Liver (tissue), 9 donors: ENCODE data around the gene TNS1. TPM values are rescaled to one million over a fixed set of nuclear protein-coding genes. Genes with fewer than 3 reads are reported as not detected.

ENCODE experiments used
- DNase-seq: peaks from one replicate; pipeline ENCODE4 v3.0.0-alpha.2; 2017; ENCODE audit warnings: low spot score
- H3K27ac ChIP-seq, 2 donors: one replicate each; pipeline ENCODE4 v1.7.0; 2013; ENCODE audit warnings: inconsistent platforms in 2 of 2, low read length in 2 of 2, control low read depth in 1 of 2, low read depth in 1 of 2, mild to moderate bottlenecking in 1 of 2
- H3K27me3 ChIP-seq, 4 donors: one replicate each; pipeline versions ENCODE4 v1.6.1 to v1.7.0; 2013; ENCODE audit warnings: low read length in 3 of 4, inconsistent platforms in 1 of 4, mild to moderate bottlenecking in 1 of 4, moderate library complexity in 1 of 4; ENCODE audit not compliant: control insufficient read depth in 4 of 4, insufficient read depth in 4 of 4
- H3K36me3 ChIP-seq, 4 donors: one replicate each; pipeline versions ENCODE4 v1.6.1 to v1.7.0; 2013; ENCODE audit warnings: low read length in 3 of 4, mild to moderate bottlenecking in 3 of 4, low read depth in 1 of 4, moderate library complexity in 1 of 4; ENCODE audit not compliant: control insufficient read depth in 4 of 4, insufficient read depth in 3 of 4
- H3K4me1 ChIP-seq, 4 donors: one replicate each; pipeline versions ENCODE4 v1.6.1 to v1.7.0; 2013; ENCODE audit warnings: low read length in 3 of 4, mild to moderate bottlenecking in 3 of 4, moderate library complexity in 1 of 4; ENCODE audit not compliant: control insufficient read depth in 4 of 4, insufficient read depth in 4 of 4
- H3K4me3 ChIP-seq, 3 donors: one replicate each; pipeline versions ENCODE4 v1.6.1 to v1.7.0; 2013; ENCODE audit warnings: low read length in 3 of 3, control low read depth in 1 of 3, low read depth in 1 of 3, mild to moderate bottlenecking in 1 of 3
- H3K9ac ChIP-seq, 2 donors: one replicate each; pipeline ENCODE4 v1.7.0; 2013; ENCODE audit warnings: low read length in 2 of 2, mild to moderate bottlenecking in 2 of 2, moderate library complexity in 2 of 2, control low read depth in 1 of 2, low read depth in 1 of 2
- H3K9me3 ChIP-seq, 4 donors: one replicate each; pipeline versions ENCODE4 v1.6.1 to v1.7.0; 2013; ENCODE audit warnings: low read length in 3 of 4; ENCODE audit not compliant: control insufficient read depth in 4 of 4
- EGR1 ChIP-seq, 2 donors: IDR thresholded peaks; 2 replicates each; pipeline ENCODE4 v1.6.1; 2016 to 2018; ENCODE audit warnings: antibody characterized with exemption in 2 of 2, low read depth in 2 of 2
- FOXA1 ChIP-seq: IDR thresholded peaks from 2 replicates; pipeline ENCODE4 v1.6.1; 2016; ENCODE audit warnings: antibody characterized with exemption
- GABPA ChIP-seq, 2 donors: IDR thresholded peaks in 1 of 2; conservative IDR thresholded peaks in 1 of 2; 2 replicates each; pipeline ENCODE4 v1.6.1; 2016; ENCODE audit warnings: antibody characterized with exemption in 2 of 2, mild to moderate bottlenecking in 1 of 2, moderate library complexity in 1 of 2
- HNF4A ChIP-seq, 2 donors: conservative IDR thresholded peaks; 2 replicates each; pipeline ENCODE4 v1.6.1; 2016; ENCODE audit warnings: antibody characterized with exemption in 2 of 2, mild to moderate bottlenecking in 2 of 2
- JUND ChIP-seq, 2 donors: IDR thresholded peaks; 2 replicates each; pipeline ENCODE4 v1.6.1; 2016; ENCODE audit warnings: antibody characterized with exemption in 2 of 2
- NR2F2 ChIP-seq: IDR thresholded peaks from 2 replicates; pipeline ENCODE4 v1.6.1; 2016; ENCODE audit warnings: antibody characterized with exemption
- RAD21 ChIP-seq, 2 donors: IDR thresholded peaks; 2 replicates each; pipeline ENCODE4 v1.6.1; 2016; ENCODE audit warnings: antibody characterized with exemption in 2 of 2, mild to moderate bottlenecking in 2 of 2
- RXRA ChIP-seq, 2 donors: IDR thresholded peaks; 2 replicates each; pipeline ENCODE4 v1.6.1; 2017 to 2018; ENCODE audit warnings: antibody characterized with exemption in 2 of 2, mild to moderate bottlenecking in 1 of 2
- SP1 ChIP-seq: IDR thresholded peaks from 2 replicates; pipeline ENCODE4 v1.6.1; 2018; ENCODE audit warnings: antibody characterized with exemption, mild to moderate bottlenecking
- TAF1 ChIP-seq: conservative IDR thresholded peaks from 2 replicates; pipeline ENCODE4 v1.6.1; 2016; ENCODE audit warnings: antibody characterized with exemption, mild to moderate bottlenecking
- YY1 ChIP-seq: IDR thresholded peaks from 2 replicates; pipeline ENCODE4 v1.6.1; 2016; ENCODE audit warnings: antibody characterized with exemption, mild to moderate bottlenecking
- WGBS: extraction: QIAGEN DNeasy Blood & Tissue Kit; methylation state at CpG from one replicate; pipeline ENCODE4 v1.1.7; 2013; 5-methylcytosine and 5-hydroxymethylcytosine counted together
- polyA plus RNA-seq, 2 donors: library from polyadenylated mRNA; stranded (reverse) in 1 of 2; unstranded in 1 of 2; fragments of 200-250 nt in 1 of 2; fragments of >200 nt in 1 of 2; fragmentation: Nextera tagmentation in 1 of 2; extraction: Ambion mirVana in 1 of 2; gene quantifications; one replicate each; pipeline versions ENCODE4 v1.2.1 to v1.2.3, GENCODE V29; 2013 to 2015
- total RNA-seq, 2 donors: library from RNA; depleted of rRNA; stranded (reverse); fragments of >200 nt; gene quantifications; one replicate each; pipeline ENCODE4 v1.2.3, GENCODE V29; 2014
- TF ChIP-seq, protein P1 (sequence below): IDR thresholded peaks from 2 replicates; pipeline ENCODE4 v1.6.1; 2016; ENCODE audit warnings: antibody characterized with exemption, mild to moderate bottlenecking
- TF ChIP-seq, protein P2 (sequence below): IDR thresholded peaks from 2 replicates; pipeline ENCODE4 v1.6.1; 2016; ENCODE audit warnings: antibody characterized with exemption
- TF ChIP-seq, protein P3 (sequence below): IDR thresholded peaks from 2 replicates; pipeline ENCODE4 v1.6.1; 2016; ENCODE audit warnings: antibody characterized with exemption
- TF ChIP-seq, protein P4 (sequence below): IDR thresholded peaks from 2 replicates; pipeline ENCODE4 v1.6.1; 2016; ENCODE audit warnings: antibody characterized with exemption
- donor health status: healthy.
- donor health status: healthy.
- donor health status: healthy.
- donor health status: healthy.
- donor health status: healthy.

TNS1 gene
- total and polyA plus RNA-seq, 4 donors, result 16.3 to 128 (median 57.3) TPM

DNA sequence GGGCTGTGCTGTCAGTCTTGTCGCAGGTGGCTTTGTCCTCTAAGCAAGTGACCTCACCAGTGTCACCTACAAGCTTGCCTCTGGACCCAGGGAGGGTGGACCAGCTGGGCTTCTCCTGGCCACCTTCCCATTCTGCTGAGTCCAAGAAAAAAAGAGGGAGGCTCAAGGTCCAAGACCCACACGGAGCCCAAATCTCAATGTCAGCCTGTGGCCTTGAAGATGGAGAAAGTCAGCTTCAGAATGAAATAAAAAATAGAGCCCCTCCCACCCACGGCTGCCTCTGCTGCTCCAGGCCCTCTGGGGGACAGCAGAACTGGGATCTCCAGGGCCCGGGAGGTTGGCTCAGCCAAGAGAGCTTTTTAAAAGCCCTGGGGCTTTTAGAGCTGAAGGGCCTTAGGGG, 145.9 kb downstream of the TNS1 start:
- Histone ChIP-seq H3K4me1 (peaks cover 0 to 3% (median 0%) of the 10 kb centered on the region in 4 donors), H3K27me3 (no peaks in the 10 kb centered on the region), H3K36me3 (peaks cover 12 to 65% (median 38%) of the 10 kb centered on the region in 4 donors), H3K9me3 (no peaks in the 10 kb centered on the region), H3K4me3 (no peak overlapping the region), H3K9ac (no peak overlapping the region), H3K27ac (no peak overlapping the region)
- TF ChIP-seq, protein P1, sequence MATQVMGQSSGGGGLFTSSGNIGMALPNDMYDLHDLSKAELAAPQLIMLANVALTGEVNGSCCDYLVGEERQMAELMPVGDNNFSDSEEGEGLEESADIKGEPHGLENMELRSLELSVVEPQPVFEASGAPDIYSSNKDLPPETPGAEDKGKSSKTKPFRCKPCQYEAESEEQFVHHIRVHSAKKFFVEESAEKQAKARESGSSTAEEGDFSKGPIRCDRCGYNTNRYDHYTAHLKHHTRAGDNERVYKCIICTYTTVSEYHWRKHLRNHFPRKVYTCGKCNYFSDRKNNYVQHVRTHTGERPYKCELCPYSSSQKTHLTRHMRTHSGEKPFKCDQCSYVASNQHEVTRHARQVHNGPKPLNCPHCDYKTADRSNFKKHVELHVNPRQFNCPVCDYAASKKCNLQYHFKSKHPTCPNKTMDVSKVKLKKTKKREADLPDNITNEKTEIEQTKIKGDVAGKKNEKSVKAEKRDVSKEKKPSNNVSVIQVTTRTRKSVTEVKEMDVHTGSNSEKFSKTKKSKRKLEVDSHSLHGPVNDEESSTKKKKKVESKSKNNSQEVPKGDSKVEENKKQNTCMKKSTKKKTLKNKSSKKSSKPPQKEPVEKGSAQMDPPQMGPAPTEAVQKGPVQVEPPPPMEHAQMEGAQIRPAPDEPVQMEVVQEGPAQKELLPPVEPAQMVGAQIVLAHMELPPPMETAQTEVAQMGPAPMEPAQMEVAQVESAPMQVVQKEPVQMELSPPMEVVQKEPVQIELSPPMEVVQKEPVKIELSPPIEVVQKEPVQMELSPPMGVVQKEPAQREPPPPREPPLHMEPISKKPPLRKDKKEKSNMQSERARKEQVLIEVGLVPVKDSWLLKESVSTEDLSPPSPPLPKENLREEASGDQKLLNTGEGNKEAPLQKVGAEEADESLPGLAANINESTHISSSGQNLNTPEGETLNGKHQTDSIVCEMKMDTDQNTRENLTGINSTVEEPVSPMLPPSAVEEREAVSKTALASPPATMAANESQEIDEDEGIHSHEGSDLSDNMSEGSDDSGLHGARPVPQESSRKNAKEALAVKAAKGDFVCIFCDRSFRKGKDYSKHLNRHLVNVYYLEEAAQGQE, result no peak
- no peak for TF ChIP-seq TAF1
- TF ChIP-seq, protein P2, sequence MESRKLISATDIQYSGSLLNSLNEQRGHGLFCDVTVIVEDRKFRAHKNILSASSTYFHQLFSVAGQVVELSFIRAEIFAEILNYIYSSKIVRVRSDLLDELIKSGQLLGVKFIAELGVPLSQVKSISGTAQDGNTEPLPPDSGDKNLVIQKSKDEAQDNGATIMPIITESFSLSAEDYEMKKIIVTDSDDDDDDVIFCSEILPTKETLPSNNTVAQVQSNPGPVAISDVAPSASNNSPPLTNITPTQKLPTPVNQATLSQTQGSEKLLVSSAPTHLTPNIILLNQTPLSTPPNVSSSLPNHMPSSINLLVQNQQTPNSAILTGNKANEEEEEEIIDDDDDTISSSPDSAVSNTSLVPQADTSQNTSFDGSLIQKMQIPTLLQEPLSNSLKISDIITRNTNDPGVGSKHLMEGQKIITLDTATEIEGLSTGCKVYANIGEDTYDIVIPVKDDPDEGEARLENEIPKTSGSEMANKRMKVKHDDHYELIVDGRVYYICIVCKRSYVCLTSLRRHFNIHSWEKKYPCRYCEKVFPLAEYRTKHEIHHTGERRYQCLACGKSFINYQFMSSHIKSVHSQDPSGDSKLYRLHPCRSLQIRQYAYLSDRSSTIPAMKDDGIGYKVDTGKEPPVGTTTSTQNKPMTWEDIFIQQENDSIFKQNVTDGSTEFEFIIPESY, result no peak
- no peak for TF ChIP-seq YY1
- no peak for TF ChIP-seq EGR1 (IDR thresholded peaks at IDR 0.05; ENCODE audit: low read depth in 2 of 2)
- no peak for TF ChIP-seq NR2F2
- TF ChIP-seq, protein P3, sequence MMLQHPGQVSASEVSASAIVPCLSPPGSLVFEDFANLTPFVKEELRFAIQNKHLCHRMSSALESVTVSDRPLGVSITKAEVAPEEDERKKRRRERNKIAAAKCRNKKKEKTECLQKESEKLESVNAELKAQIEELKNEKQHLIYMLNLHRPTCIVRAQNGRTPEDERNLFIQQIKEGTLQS, result no peak
- TF ChIP-seq, protein P4, sequence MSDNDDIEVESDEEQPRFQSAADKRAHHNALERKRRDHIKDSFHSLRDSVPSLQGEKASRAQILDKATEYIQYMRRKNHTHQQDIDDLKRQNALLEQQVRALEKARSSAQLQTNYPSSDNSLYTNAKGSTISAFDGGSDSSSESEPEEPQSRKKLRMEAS, result no peak
- TF ChIP-seq GABPA (IDR thresholded peaks at IDR 0.05 in 1 of 2, conservative IDR thresholded peaks at IDR 0.05 in 1 of 2), result no peak
- no peak for TF ChIP-seq SP1
- no peak for TF ChIP-seq RXRA (IDR thresholded peaks at IDR 0.05)
- TF ChIP-seq FOXA1, result no peak
- TF ChIP-seq HNF4A (conservative IDR thresholded peaks at IDR 0.05), result no peak
- no peak for TF ChIP-seq RAD21 (IDR thresholded peaks at IDR 0.05)
- DNase-seq, result no peak
- WGBS, result 61% methylated on average over 4 of the region's 4 CpGs

DNA sequence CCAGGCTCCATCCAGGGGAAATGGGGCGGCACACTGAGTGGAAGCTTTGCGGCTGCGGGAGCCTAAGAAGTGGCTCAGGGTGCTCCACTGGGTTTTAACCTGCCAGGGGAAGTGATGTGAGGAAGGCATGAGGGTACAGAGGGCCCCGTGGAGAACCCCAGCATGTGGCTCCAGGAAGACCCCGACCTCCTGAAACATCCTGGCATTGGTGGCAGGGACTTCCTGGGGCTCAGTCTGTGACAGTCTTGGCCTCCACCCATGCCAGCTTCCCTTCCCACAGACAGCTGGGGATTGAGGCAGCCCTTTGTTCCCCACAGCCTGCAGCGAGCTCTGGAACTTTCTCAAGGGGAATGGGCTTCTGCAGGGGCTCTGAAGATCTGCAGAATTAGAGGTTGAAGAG, 146.6 kb downstream of the TNS1 start:
- DNase-seq, result no peak
- Histone ChIP-seq H3K4me1 (peaks cover 0 to under 1% (median 0%) of the 10 kb centered on the region in 4 donors), H3K27ac (no peak overlapping the region), H3K36me3 (peaks cover 11 to 58% (median 34%) of the 10 kb centered on the region in 4 donors), H3K9me3 (no peaks in the 10 kb centered on the region), H3K4me3 (no peak overlapping the region), H3K9ac (no peak overlapping the region), H3K27me3 (no peaks in the 10 kb centered on the region)
- 89% methylated on average over 6 of the region's 6 CpGs for WGBS
- TF ChIP-seq SP1, result no peak
- TF ChIP-seq, protein P3, result no peak
- TF ChIP-seq EGR1 (IDR thresholded peaks at IDR 0.05; ENCODE audit: low read depth in 2 of 2), result no peak
- no peak for TF ChIP-seq JUND (IDR thresholded peaks at IDR 0.05)
- TF ChIP-seq NR2F2, result no peak
